ENCODE results near the gene C3. TPM values are rescaled to one million over a fixed set of nuclear protein-coding genes. Genes with fewer than 3 reads are reported as not detected.

C3 gene
- polyA plus RNA-seq, 1 donor (not counting 4 experiments of a cell fraction or from before 2014, with no cell fraction given): 10.7 TPM

DNA sequence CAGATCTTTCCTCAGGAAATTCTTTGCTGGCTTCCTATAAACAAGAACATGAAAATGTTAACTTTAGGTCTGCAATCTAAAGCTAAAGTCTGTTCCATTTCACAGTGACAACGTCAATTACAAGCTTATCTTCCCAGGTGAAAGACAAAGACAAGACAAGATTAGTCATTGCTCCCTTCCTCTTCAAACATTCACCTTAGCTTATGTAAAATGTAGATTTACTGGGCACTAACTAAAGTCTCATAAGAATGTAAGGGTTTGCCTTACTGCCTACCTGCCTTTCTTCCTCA, 67.7 kb downstream of the C3 start:
- DNase-seq (ENCODE audit: low read depth, low spot score) (no peak), FAIRE-seq (no peak)
- TF ChIP-seq EZH2 (IDR thresholded peaks at IDR 0.05; ENCODE audit: low read length): no peak
- TF ChIP-seq, protein P1, sequence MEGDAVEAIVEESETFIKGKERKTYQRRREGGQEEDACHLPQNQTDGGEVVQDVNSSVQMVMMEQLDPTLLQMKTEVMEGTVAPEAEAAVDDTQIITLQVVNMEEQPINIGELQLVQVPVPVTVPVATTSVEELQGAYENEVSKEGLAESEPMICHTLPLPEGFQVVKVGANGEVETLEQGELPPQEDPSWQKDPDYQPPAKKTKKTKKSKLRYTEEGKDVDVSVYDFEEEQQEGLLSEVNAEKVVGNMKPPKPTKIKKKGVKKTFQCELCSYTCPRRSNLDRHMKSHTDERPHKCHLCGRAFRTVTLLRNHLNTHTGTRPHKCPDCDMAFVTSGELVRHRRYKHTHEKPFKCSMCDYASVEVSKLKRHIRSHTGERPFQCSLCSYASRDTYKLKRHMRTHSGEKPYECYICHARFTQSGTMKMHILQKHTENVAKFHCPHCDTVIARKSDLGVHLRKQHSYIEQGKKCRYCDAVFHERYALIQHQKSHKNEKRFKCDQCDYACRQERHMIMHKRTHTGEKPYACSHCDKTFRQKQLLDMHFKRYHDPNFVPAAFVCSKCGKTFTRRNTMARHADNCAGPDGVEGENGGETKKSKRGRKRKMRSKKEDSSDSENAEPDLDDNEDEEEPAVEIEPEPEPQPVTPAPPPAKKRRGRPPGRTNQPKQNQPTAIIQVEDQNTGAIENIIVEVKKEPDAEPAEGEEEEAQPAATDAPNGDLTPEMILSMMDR (optimal IDR thresholded peaks at IDR 0.05 in 1 of 3, IDR thresholded peaks at IDR 0.05 in 1 of 3, conservative IDR thresholded peaks at IDR 0.05 in 1 of 3; ENCODE audit: extremely low read depth in 1 of 3, insufficient read depth in 2 of 3, low read length in 3 of 3): no peak
- H3K4me1 ChIP-seq (ENCODE audit: control insufficient read depth, extremely low read depth, insufficient read depth, low read length): no peaks in the 10 kb centered on the region
- no peak overlapping the region for H2AFZ ChIP-seq (ENCODE audit: control insufficient read depth, low read length)
- no peak overlapping the region for H3K27ac ChIP-seq (ENCODE audit: control insufficient read depth, insufficient read depth, low read length)
- no peak overlapping the region for H3K4me3 ChIP-seq (ENCODE audit: control insufficient read depth in 2 of 3, extremely low read depth in 1 of 3, insufficient read depth in 2 of 3, low read depth in 1 of 3, low read length in 3 of 3)
- H3K4me2 ChIP-seq (ENCODE audit: control insufficient read depth, extremely low read depth, insufficient read depth, low read depth, low read length): no peak overlapping the region
- no peaks in the 10 kb centered on the region for H4K20me1 ChIP-seq (ENCODE audit: control insufficient read depth, extremely low read depth, insufficient read depth, low read length)
- dilution Hi-C loops (cut with MboI; ENCODE audit: extremely low pct_ligation_motif_present, low sequenced_read_pairs): no loop called here
- H3K9ac ChIP-seq (ENCODE audit: control insufficient read depth, extremely low read depth, insufficient read depth, low read length): no peak overlapping the region
- H3K79me2 ChIP-seq (ENCODE audit: control insufficient read depth, insufficient read depth, low read length): no peaks in the 10 kb centered on the region
- H3K9me1 ChIP-seq (ENCODE audit: control insufficient read depth, extremely low read depth, insufficient read depth, low read length): no peaks in the 10 kb centered on the region
- H3K27me3 ChIP-seq (ENCODE audit: control insufficient read depth, extremely low read depth, insufficient read depth, low read length): no peaks in the 10 kb centered on the region
- H3K9me3 ChIP-seq (ENCODE audit: control insufficient read depth, low read depth, low read length): no peaks in the 10 kb centered on the region
- H3K36me3 ChIP-seq (ENCODE audit: control insufficient read depth in 2 of 2, extremely low read depth in 1 of 2, insufficient read depth in 2 of 2, low read length in 2 of 2): no peaks in the 10 kb centered on the region

GRCh38 chr19:6651965-6652804, 68.3 kb downstream of the C3 start:
- dilution Hi-C loops (cut with MboI; ENCODE audit: extremely low pct_ligation_motif_present, low sequenced_read_pairs): no loop called here

More at GRCh38 chr19:6651965-6652804, 68.3 kb downstream of the C3 start:
- FAIRE-seq: no peak
- Histone ChIP-seq H4K20me1 (ENCODE audit: control insufficient read depth, extremely low read depth, insufficient read depth, low read length) (no peaks in the 10 kb centered on the region), H2AFZ (ENCODE audit: control insufficient read depth, low read length) (no peak overlapping the region), H3K9ac (ENCODE audit: control insufficient read depth, extremely low read depth, insufficient read depth, low read length) (no peak overlapping the region), H3K4me1 (ENCODE audit: control insufficient read depth, extremely low read depth, insufficient read depth, low read length) (no peaks in the 10 kb centered on the region), H3K27me3 (ENCODE audit: control insufficient read depth, extremely low read depth, insufficient read depth, low read length) (no peaks in the 10 kb centered on the region), H3K36me3 (ENCODE audit: control insufficient read depth in 2 of 2, extremely low read depth in 1 of 2, insufficient read depth in 2 of 2, low read length in 2 of 2) (no peaks in the 10 kb centered on the region), H3K4me3 (ENCODE audit: control insufficient read depth in 2 of 3, extremely low read depth in 1 of 3, insufficient read depth in 2 of 3, low read depth in 1 of 3, low read length in 3 of 3) (no peak overlapping the region), H3K4me2 (ENCODE audit: control insufficient read depth, extremely low read depth, insufficient read depth, low read depth, low read length) (no peak overlapping the region), H3K9me1 (ENCODE audit: control insufficient read depth, extremely low read depth, insufficient read depth, low read length) (no peaks in the 10 kb centered on the region), H3K79me2 (ENCODE audit: control insufficient read depth, insufficient read depth, low read length) (no peaks in the 10 kb centered on the region), H3K9me3 (ENCODE audit: control insufficient read depth, low read depth, low read length) (no peaks in the 10 kb centered on the region), H3K27ac (ENCODE audit: control insufficient read depth, insufficient read depth, low read length) (no peak overlapping the region)
- TF ChIP-seq EZH2 (IDR thresholded peaks at IDR 0.05; ENCODE audit: low read length): no peak
- TF ChIP-seq, protein P1 (optimal IDR thresholded peaks at IDR 0.05 in 1 of 3, IDR thresholded peaks at IDR 0.05 in 1 of 3, conservative IDR thresholded peaks at IDR 0.05 in 1 of 3; ENCODE audit: extremely low read depth in 1 of 3, insufficient read depth in 2 of 3, low read length in 3 of 3): no peak
- no peak for DNase-seq (ENCODE audit: low read depth, low spot score)

All from keratinocyte (primary cell).